GM19035 (cell line): ENCODE data around the gene MAPKBP1.

Source experiments
- ATAC-seq: cut with Tn5 transposase; IDR thresholded peaks from one replicate; pipeline ENCODE4 v1.9.1; 2021; ENCODE audit not compliant: unreplicated experiment

MAPKBP1 gene

GRCh38 chr15:41783296-41783695, 9.0 kb downstream of the MAPKBP1 start:
- no peak for ATAC-seq

- no peak for ATAC-seq
Measured at GRCh38 chr15:41788262-41788661, 14.0 kb downstream of the MAPKBP1 start.

DNA sequence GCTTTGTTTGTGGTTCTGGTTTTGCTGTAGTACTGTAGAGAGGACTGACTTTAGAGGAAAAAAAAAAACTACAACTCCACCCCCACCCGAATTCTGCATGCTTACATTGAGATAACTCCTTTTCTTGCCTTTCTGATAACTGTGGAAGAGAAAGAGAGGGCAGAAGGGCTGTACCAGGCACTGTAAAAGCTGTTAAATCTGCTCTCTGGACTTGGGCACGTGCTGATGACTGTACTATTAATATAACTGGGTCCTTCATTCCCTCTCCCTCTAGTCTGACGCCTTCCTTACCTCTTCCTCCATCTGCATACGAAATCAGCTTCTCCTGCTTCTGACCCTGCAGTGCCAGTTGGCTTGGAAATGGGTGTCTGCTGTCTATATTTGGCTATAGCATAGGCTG, 15.0 kb downstream of the MAPKBP1 start:
- no peak for ATAC-seq

DNA sequence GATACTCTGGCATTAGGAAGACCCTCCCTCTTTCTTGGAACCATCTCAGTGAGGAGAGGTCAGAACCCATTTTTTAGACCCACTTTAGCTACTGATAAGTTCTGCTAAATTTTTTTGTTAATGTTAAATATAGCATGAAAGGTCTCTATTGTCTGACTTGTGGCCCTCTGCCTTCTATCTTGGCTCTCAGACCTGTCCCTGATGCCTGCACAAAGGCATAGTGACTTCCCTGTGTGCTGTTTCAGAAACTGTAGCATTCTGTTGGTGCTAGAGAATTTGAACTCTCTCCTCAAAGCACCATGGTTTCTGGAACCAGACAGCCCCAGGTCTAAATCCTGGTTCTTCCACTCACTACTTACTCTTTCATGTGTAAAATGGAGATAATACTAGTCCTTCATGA, 15.4 kb downstream of the MAPKBP1 start:
- no peak for ATAC-seq

DNA sequence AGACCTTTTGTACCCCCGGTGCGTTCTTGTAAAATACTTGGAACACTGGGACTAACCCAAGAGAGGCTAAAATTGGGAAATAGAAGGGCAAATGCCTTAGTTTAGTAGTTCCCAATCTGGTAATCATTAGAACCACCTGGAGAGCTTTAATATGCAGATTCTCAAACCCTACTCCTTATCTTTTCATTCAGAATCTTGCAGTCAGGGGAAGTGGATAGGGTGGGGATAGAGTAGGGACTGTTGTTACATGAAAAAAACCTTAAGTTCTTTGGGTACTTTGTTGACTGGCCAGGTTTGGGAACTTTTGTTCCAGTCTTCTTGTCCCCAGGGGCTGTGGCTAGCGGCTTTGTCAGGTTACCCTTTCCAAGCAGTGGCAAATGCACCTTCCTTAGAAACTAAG, 15.9 kb downstream of the MAPKBP1 start:
- no peak for ATAC-seq

- no peak for ATAC-seq
Measured at GRCh38 chr15:41790756-41791546, 16.7 kb downstream of the MAPKBP1 start.

DNA sequence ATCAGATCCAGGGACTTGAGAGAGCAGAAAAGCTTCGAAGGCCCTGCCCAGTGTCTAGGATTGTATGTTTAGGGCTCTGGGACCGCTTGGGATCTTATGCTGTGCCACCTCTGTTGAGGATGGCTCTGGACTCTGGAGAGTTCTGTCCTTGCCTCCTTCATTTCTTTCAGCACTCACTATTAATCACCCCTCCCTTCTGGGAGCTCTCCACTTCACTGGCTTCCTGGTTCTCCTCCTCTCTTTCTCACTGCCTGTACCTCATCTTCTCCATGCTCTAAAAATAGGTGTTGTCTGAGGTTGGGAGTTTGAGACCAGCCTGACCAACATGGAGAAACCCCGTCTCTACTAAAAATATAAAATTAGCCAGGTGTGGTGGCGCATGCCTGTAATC, 17.3 kb downstream of the MAPKBP1 start:
- ATAC-seq, result no peak

- no peak for ATAC-seq
Measured at GRCh38 chr15:41792000-41792637, 17.8 kb downstream of the MAPKBP1 start.

DNA sequence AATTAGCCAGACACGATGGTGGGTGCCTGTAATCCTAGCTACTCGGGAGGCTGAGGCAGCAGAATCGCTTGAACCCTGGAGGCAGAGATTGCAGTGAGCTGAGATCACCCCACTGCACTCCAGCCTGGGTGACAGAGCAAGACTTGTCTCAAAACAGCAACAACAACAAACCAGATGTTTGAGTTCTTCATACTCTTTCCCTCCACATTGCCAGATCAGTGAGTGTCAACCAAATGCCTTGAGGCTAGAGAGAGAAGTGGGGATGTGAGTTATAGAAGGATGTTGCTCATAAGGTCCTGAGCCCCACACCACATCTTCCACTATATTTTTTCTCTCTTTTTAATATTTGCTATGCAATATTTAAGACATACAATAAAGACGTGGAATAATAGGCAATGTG, 19.8 kb downstream of the MAPKBP1 start:
- no peak for ATAC-seq

GRCh38 chr15:41795996-41796856, 21.9 kb downstream of the MAPKBP1 start:
- ATAC-seq, result no peak

DNA sequence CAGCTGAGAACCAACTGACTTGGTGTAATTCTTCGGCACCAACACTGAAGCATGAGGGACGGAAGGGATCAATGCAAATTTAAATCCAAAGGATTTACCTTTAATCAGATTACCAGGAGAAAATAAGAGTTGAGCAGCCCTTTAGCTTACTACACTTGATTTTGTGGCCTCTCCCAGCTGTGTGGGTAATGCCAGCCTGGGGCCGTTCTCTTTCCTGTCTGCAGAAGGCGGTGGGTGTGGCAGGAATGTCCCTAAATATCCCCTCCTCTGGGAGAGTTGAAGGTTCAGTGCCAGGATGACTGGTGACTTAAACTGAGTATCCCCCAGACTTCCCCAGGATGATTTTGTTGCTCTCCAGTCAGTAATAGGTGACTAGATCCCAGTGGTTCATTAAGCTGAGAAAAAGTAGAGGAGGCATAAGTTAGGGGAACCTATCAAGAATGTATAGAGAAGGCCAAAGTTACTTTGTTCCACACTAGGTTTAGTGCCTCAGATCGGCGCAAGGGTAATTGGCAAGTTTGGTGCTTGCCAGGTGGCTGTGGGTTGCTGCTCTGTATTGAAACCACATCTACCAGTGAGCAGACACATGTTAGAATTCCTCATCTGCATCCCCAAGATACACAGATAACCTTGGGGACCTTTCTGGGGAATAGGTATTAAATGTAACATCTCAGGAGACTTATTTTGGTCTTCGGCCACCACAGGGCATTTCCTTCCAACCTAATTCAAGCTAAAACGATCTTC, 23.1 kb downstream of the MAPKBP1 start:
- ATAC-seq, result no peak

DNA sequence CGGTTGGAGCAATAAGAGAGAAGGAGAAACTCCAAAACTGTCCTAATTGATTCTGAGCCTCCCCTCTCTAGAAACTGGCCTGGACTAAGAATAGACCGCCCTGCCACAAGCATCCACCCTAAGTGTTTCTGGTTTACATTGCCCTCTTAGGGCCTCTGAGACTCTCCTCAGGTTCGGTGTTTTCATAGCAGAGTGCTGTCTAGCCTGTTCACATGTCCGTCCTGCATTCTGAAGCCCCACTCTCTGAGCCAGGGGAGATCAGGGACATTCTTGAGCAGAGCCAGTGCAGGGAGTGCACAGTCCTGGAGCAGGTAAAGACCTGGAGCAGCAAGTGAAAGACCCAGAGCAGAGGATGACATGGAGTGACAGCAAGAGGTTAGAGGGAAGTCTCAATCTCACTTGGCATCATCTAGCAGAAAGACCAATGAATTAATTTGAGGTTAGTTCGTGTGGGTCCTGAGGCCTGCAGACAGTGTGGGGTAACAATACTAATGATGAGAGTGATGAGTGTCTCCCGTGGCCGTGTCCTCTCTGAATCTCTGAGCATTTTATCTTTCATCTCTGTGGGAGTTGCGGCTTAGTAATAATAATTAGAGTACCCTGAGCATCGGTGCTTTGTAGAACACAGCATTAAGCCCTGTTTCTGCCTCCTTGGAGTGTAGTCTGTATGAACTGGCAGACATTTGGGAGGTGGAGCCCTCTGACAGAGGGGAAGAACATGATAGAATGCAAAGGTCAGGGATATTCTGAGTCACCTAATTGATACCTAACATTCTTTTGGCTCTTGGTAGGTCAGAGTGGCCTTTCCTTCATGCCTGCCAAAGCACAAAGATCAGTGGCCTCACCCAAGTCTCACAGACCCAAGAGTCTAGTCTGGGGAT, 24.6 kb downstream of the MAPKBP1 start:
- no peak for ATAC-seq

- no peak for ATAC-seq
Measured at GRCh38 chr15:41799488-41799805, 25.2 kb downstream of the MAPKBP1 start.

- ATAC-seq, result no peak
Measured at GRCh38 chr15:41801185-41801584, 26.9 kb downstream of the MAPKBP1 start.

DNA sequence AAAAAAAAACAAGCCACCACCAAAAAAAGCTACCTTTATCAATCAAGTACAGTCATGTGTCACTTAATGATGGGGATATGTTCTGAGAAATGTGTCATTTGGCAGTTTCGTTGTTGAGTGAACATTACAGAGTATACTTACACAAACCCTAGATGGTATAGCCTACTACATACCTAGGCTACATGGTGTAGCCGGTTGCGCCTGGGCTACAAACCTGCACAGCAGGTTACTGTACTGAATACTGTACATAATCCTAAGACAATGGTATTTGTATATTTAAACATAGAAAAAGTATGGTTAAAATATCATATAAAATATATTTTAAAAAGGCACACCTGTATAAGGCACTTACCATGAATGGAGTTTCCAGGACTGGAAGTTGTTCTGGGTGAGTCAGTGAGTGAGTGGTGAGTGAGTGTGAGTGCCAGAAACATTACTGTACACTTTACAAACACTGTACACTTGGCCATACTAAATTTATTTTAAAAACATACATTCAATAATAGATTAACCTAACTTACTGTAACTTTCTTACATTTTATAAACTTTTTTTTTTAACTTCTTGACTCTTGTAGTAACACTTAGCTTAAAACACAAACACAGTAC, 27.7 kb downstream of the MAPKBP1 start:
- no peak for ATAC-seq

- no peak for ATAC-seq
Measured at GRCh38 chr15:41804361-41804760, 30.1 kb downstream of the MAPKBP1 start.

GRCh38 chr15:41804916-41805666, 30.8 kb downstream of the MAPKBP1 start:
- no peak for ATAC-seq

GRCh38 chr15:41805711-41806110, 31.4 kb downstream of the MAPKBP1 start:
- no peak for ATAC-seq
